A673 (cell line): ENCODE results near the gene CDC42SE2.

ENCODE experiments used
- EZH2 ChIP-seq: fragments of 200-600 bp; sonication (generic); IDR thresholded peaks from 2 replicates; pipeline ENCODE4 v1.6.1; 2017; ENCODE audit warnings: borderline replicate concordance, low read depth, mild to moderate bottlenecking, mixed read lengths, antibody characterized with exemption, low read length; ENCODE audit not compliant: poor library complexity, severe bottlenecking
- TF ChIP-seq, protein P1 (sequence below): fragments of 300-800, 200-600 bp; sonication (generic); conservative IDR thresholded peaks from 2 replicates; pipeline ENCODE4 v1.5.1; 2017; ENCODE audit warnings: low read depth, mild to moderate bottlenecking, antibody characterized with exemption, low read length, moderate library complexity, mixed read lengths

GRCh38 chr5:131286400-131286715 lies 22.5 kb downstream of the CDC42SE2 start:
- TF ChIP-seq, protein P1, sequence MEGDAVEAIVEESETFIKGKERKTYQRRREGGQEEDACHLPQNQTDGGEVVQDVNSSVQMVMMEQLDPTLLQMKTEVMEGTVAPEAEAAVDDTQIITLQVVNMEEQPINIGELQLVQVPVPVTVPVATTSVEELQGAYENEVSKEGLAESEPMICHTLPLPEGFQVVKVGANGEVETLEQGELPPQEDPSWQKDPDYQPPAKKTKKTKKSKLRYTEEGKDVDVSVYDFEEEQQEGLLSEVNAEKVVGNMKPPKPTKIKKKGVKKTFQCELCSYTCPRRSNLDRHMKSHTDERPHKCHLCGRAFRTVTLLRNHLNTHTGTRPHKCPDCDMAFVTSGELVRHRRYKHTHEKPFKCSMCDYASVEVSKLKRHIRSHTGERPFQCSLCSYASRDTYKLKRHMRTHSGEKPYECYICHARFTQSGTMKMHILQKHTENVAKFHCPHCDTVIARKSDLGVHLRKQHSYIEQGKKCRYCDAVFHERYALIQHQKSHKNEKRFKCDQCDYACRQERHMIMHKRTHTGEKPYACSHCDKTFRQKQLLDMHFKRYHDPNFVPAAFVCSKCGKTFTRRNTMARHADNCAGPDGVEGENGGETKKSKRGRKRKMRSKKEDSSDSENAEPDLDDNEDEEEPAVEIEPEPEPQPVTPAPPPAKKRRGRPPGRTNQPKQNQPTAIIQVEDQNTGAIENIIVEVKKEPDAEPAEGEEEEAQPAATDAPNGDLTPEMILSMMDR: no peak
- TF ChIP-seq EZH2: no peak
